IMR-90 (cell line): ENCODE results near the gene PPIL3. TPM values are rescaled to one million over a fixed set of nuclear protein-coding genes. Genes with fewer than 3 reads are reported as not detected.

Experiments used
- ATAC-seq: fragments of 200-7000 bp; cut with Tn5 transposase; 2 replicates; pipeline ENCODE4 v1.9.1; 2020; ENCODE audit warnings: low read depth, mild to moderate bottlenecking, moderate library complexity
- BruUV-seq: library from RNA; stranded (reverse); fragments of 400-500 nt; replicated peaks from 2 replicates; lab custom pipeline; 2021; lab: Mats Ljungman, UMichigan
- CTCF ChIA-PET: fragments of 300-600 bp; formaldehyde crosslinking; extraction: SDS; loops from one replicate; lab custom pipeline; 2021; ENCODE audit warnings: antibody characterized with exemption; lab: Yijun Ruan, JAX
- POLR2A ChIA-PET: fragments of 300-600 bp; sonication (Branson Sonifier 250); formaldehyde crosslinking; loops from one replicate; lab custom pipeline; 2022; ENCODE audit warnings: antibody characterized with exemption; ENCODE audit not compliant: unreplicated experiment; lab: Charles Lee
- DNase-seq: peaks from one replicate; pipeline ENCODE4 v3.0.0; 2013
- H2AFZ ChIP-seq: replicated peaks from 2 replicates; pipeline ENCODE3; 2013; ENCODE audit warnings: low read length, mild to moderate bottlenecking; ENCODE audit not compliant: poor library complexity
- H2AK5ac ChIP-seq: 2 replicates; pipeline ENCODE4 v1.6.1; 2013; ENCODE audit warnings: low read depth, low read length, inconsistent platforms
- H2AK9ac ChIP-seq: replicated peaks from 2 replicates; pipeline ENCODE3; 2013; ENCODE audit warnings: mild to moderate bottlenecking, low read depth, low read length, moderate library complexity; ENCODE audit not compliant: poor library complexity
- H2BK120ac ChIP-seq: 2 replicates; pipeline ENCODE4 v1.6.1; 2013; ENCODE audit warnings: low read depth, low read length, inconsistent platforms
- H2BK15ac ChIP-seq: 3 replicates; pipeline ENCODE4 v1.6.1; 2013; ENCODE audit warnings: low read depth, low read length, inconsistent platforms
- H2BK20ac ChIP-seq: 2 replicates; pipeline ENCODE4 v1.6.1; 2013; ENCODE audit warnings: low read depth, mild to moderate bottlenecking, inconsistent platforms, low read length, moderate library complexity
- H2BK5ac ChIP-seq: 2 replicates; pipeline ENCODE4 v1.6.1; 2013; ENCODE audit warnings: mild to moderate bottlenecking, low read depth, low read length, inconsistent platforms; ENCODE audit not compliant: poor library complexity, severe bottlenecking
- H3K14ac ChIP-seq: replicated peaks from 2 replicates; pipeline ENCODE4 v1.6.1; 2013; ENCODE audit warnings: low read depth, low read length, inconsistent platforms
- H3K18ac ChIP-seq: 2 replicates; pipeline ENCODE4 v1.6.1; 2013; ENCODE audit warnings: low read depth, low read length, control low read depth
- H3K23ac ChIP-seq: 2 replicates; pipeline ENCODE4 v1.6.1; 2013; ENCODE audit warnings: low read depth, low read length, inconsistent platforms
- H3K27ac ChIP-seq: 2 replicates; pipeline ENCODE4 v1.5.1; 2013; ENCODE audit warnings: mild to moderate bottlenecking, control low read depth, low read length; ENCODE audit not compliant: insufficient read depth
- H3K27me3 ChIP-seq: 2 replicates; pipeline ENCODE4 v1.6.1; 2013; ENCODE audit warnings: low read length; ENCODE audit not compliant: control insufficient read depth, insufficient read depth
- H3K36me3 ChIP-seq: 2 replicates; pipeline ENCODE4 v1.6.1; 2013; ENCODE audit warnings: low read length, mixed read lengths; ENCODE audit not compliant: control insufficient read depth, insufficient read depth
- H3K4ac ChIP-seq: 2 replicates; pipeline ENCODE4 v1.6.1; 2013; ENCODE audit warnings: low read depth, low read length, inconsistent platforms
- H3K4me1 ChIP-seq: 2 replicates; pipeline ENCODE4 v1.6.1; 2013; ENCODE audit warnings: low read length, mixed read lengths; ENCODE audit not compliant: control insufficient read depth, insufficient read depth
- H3K4me2 ChIP-seq: 2 replicates; pipeline ENCODE4 v1.6.1; 2013; ENCODE audit warnings: low read depth, mild to moderate bottlenecking, control low read depth, low read length, moderate library complexity
- H3K4me3 ChIP-seq: 2 replicates; pipeline ENCODE4 v1.5.1; 2013; ENCODE audit warnings: low read depth, mild to moderate bottlenecking, control low read depth, low read length, moderate library complexity; ENCODE audit not compliant: insufficient read depth
- H3K56ac ChIP-seq: 2 replicates; pipeline ENCODE4 v1.6.1; 2013; ENCODE audit warnings: low read length, inconsistent platforms; ENCODE audit not compliant: insufficient read depth; ENCODE audit errors: extremely low read depth
- H3K79me1 ChIP-seq, 2 experiments: 2 replicates each; pipeline ENCODE4 v1.6.1; 2013; ENCODE audit warnings: low read length in 2 of 2, inconsistent platforms in 1 of 2, low read depth in 1 of 2
- H3K9ac ChIP-seq: 2 replicates; pipeline ENCODE4 v1.6.1; 2013; ENCODE audit warnings: low read depth, low read length, control low read depth
- H3K9me1 ChIP-seq: 2 replicates; pipeline ENCODE4 v1.6.1; 2013; ENCODE audit warnings: low read length, inconsistent platforms; ENCODE audit not compliant: insufficient read depth
- H3K9me3 ChIP-seq: 2 replicates; pipeline ENCODE4 v1.6.1; 2013; ENCODE audit warnings: low read length; ENCODE audit not compliant: control insufficient read depth, insufficient read depth
- H4K20me1 ChIP-seq: 2 replicates; pipeline ENCODE4 v1.6.1; 2013; ENCODE audit warnings: low read length, inconsistent platforms; ENCODE audit not compliant: insufficient read depth
- H4K5ac ChIP-seq: 2 replicates; pipeline ENCODE4 v1.6.1; 2013; ENCODE audit warnings: mild to moderate bottlenecking, low read depth, low read length, control low read depth
- H4K8ac ChIP-seq, 2 experiments: 2 replicates each; pipeline ENCODE4 v1.6.1; 2013; ENCODE audit warnings: low read depth in 2 of 2, low read length in 2 of 2, control low read depth in 1 of 2, inconsistent platforms in 1 of 2
- H4K91ac ChIP-seq: 2 replicates; pipeline ENCODE4 v1.6.1; 2013; ENCODE audit warnings: low read depth, low read length, inconsistent platforms; ENCODE audit not compliant: insufficient read depth
- BHLHE40 ChIP-seq: fragments of 150-350 bp; IDR thresholded peaks from 2 replicates; pipeline ENCODE4 v1.6.1; 2016; ENCODE audit warnings: mild to moderate bottlenecking, low read depth, low read length
- CEBPB ChIP-seq: IDR thresholded peaks from 2 replicates; pipeline ENCODE4 v1.6.1; 2012; ENCODE audit warnings: low read depth, low read length, improper control_type of control experiment
- CHD1 ChIP-seq: IDR thresholded peaks from 2 replicates; pipeline ENCODE4 v1.6.1; 2012; ENCODE audit warnings: low read depth, low read length, improper control_type of control experiment
- CTCF ChIP-seq: conservative IDR thresholded peaks from 2 replicates; pipeline ENCODE4 v1.5.1; 2012; ENCODE audit warnings: mild to moderate bottlenecking, low read depth, low read length, improper control_type of control experiment
- ELK1 ChIP-seq: fragments of 150-350 bp; IDR thresholded peaks from 2 replicates; pipeline ENCODE4 v1.6.1; 2016; ENCODE audit warnings: low read depth, mild to moderate bottlenecking, low read length, moderate library complexity, borderline replicate concordance
- MAZ ChIP-seq: IDR thresholded peaks from 2 replicates; pipeline ENCODE4 v1.6.1; 2012; ENCODE audit warnings: low read depth, mild to moderate bottlenecking, low read length, improper control_type of control experiment, moderate library complexity, borderline replicate concordance
- MXI1 ChIP-seq: IDR thresholded peaks from 2 replicates; pipeline ENCODE4 v1.6.1; 2012; ENCODE audit warnings: low read depth, mild to moderate bottlenecking, low read length, moderate library complexity, borderline replicate concordance
- RAD21 ChIP-seq: IDR thresholded peaks from 2 replicates; pipeline ENCODE4 v1.6.1; 2012; ENCODE audit warnings: low read length, improper control_type of control experiment
- SMC3 ChIP-seq: fragments of 150-350 bp; IDR thresholded peaks from 2 replicates; pipeline ENCODE4 v1.6.1; 2016; ENCODE audit warnings: low read depth, mild to moderate bottlenecking, antibody characterized with exemption, low read length, moderate library complexity
- WGBS, 2 experiments: methylation state at CpG; one replicate each; pipeline versions ENCODE4 v1.1.5 to v1.1.7; 2013; ENCODE audit warnings: missing lambda C conversion rate in 2 of 2; ENCODE audit not compliant: insufficient read length in 1 of 2; ENCODE audit errors: extremely low coverage in 2 of 2; 5-methylcytosine and 5-hydroxymethylcytosine counted together
- dilution Hi-C: fragments of 300-500 bp; cut with HindIII; formaldehyde crosslinking; loops from one replicate; pipeline ENCODE4 v1.14.3; 2018; ENCODE audit warnings: low sequenced_read_pairs; ENCODE audit not compliant: unreplicated experiment
- in situ Hi-C: fragments of 300-500 bp; cut with MboI; formaldehyde crosslinking; loops from 3 replicates; pipeline ENCODE4 v1.14.3; 2019; ENCODE audit warnings: low sequenced_read_pairs, inconsistent platforms, mixed read lengths
- intact Hi-C: fragments of 100-400 bp; cut with micrococcal nuclease; formaldehyde crosslinking; loops from 2 replicates; pipeline ENCODE4 v1.10.0; 2022
- polyA plus RNA-seq, 3 experiments: library from polyadenylated mRNA; depleted of rRNA; stranded (reverse); fragments of >200 nt; gene quantifications; 2 replicates each; pipeline ENCODE4 v1.2.3, GENCODE V29; 2012; ENCODE audit warnings: low replicate concordance in 1 of 3
- total RNA-seq: library from RNA; depleted of rRNA; stranded (reverse); fragments of >200 nt; gene quantifications from 2 replicates; pipeline ENCODE4 v1.2.3, GENCODE V29; 2012

The PPIL3 gene
- total and polyA plus RNA-seq, 2 of the 4 experiments (the other 2 are of a cell fraction) = 35.1 to 47.9 TPM

- no TSS peak for BruUV-seq
- no peak overlapping the region for H2BK15ac ChIP-seq
- ATAC-seq (no peak), DNase-seq (no peak)
- no peak overlapping the region for H3K4ac ChIP-seq
- no peaks in the 10 kb centered on the region for H4K20me1 ChIP-seq
- ChIA-PET CTCF (no interaction called here), POLR2A (no interaction called here)
- no peak overlapping the region for H2BK120ac ChIP-seq
- no peak overlapping the region for H3K4me2 ChIP-seq
- TF ChIP-seq CTCF (no peak), ELK1 (no peak), SMC3 (no peak), RAD21 (no peak), BHLHE40 (no peak), MAZ (no peak), CEBPB (no peak), MXI1 (no peak), CHD1 (no peak)
- H3K9ac ChIP-seq = no peak overlapping the region
- H3K9me1 ChIP-seq = peaks cover 5% of the 10 kb centered on the region; the same call in 1 of the 2 replicates
- H2AFZ ChIP-seq = no peak overlapping the region
- H2AK9ac ChIP-seq = no peak overlapping the region
- H3K18ac ChIP-seq = no peak overlapping the region
- H2BK20ac ChIP-seq = no peak overlapping the region
- no peak overlapping the region for H4K5ac ChIP-seq
- in situ Hi-C loops = no loop called here
- no peaks in the 10 kb centered on the region for H3K79me1 ChIP-seq
- no peak overlapping the region for H3K4me3 ChIP-seq
- no peak overlapping the region for H3K56ac ChIP-seq
- no peaks in the 10 kb centered on the region for H3K36me3 ChIP-seq
- H3K27ac ChIP-seq = no peak overlapping the region
- no peak overlapping the region for H2AK5ac ChIP-seq
- H2BK5ac ChIP-seq = no peak overlapping the region
- no peaks in the 10 kb centered on the region for H3K4me1 ChIP-seq
- dilution Hi-C loops = no loop called here
- no peak overlapping the region for H3K14ac ChIP-seq
- no peak overlapping the region for H4K91ac ChIP-seq
- H3K27me3 ChIP-seq = no peaks in the 10 kb centered on the region; the same call in none of the 2 replicates
- no peak overlapping the region for H3K23ac ChIP-seq
- H3K9me3 ChIP-seq = no peaks in the 10 kb centered on the region
- H4K8ac ChIP-seq = no peak overlapping the region
- intact Hi-C loops = loop anchor here (2.0 kb wide), 1 partner anchor 14 kb away; no protein-coding TSS in a partner anchor
- WGBS, 2 experiments = 86% methylated on average over 1 of the region's 5 CpGs; no CpG with 5 or more reads in 1 of the 2 experiments
Measured at GRCh38 chr2:200845194-200845593, 43.7 kb downstream of the PPIL3 start.
